ENCODE data around the gene ROGDI.

The ROGDI gene

DNA sequence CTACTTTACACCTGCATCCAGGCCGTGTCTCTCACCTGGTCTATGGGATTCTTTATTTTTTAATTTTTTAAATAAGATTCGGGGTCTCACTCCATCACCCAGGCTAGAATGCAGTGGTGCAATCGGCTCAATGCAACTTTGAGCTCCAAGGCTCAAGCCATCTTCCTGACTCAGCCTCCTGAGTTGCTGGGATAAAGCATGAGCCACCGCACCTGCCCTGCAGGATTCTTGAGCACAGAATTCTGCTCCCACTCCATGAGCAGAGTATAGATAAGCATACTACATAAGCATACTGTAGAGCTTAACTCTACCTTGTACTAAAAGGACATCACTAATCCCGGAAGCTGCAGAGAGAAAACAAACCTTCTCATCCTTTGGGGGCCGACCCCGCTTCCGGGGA lies 29.2 kb upstream of the ROGDI start:
- Histone ChIP-seq H3K4me1 (ENCODE audit: control insufficient read depth in 1 of 2, insufficient read depth in 2 of 2, low read length in 2 of 2) (peaks cover 4% of the 10 kb centered on the region in 2 experiments), H4K91ac (ENCODE audit: low read depth, low read length) (no peak overlapping the region), H3K79me1 (ENCODE audit: low read length) (no peaks in the 10 kb centered on the region), H3K9ac (ENCODE audit: low read length) (no peak overlapping the region), H3K23ac (ENCODE audit: low read length) (no peak overlapping the region), H3K27me3 (ENCODE audit: insufficient read depth, low read length) (no peaks in the 10 kb centered on the region), H3K4me2 (ENCODE audit: low read length) (no peak overlapping the region), H3K4ac (ENCODE audit: low read depth, low read length) (no peak overlapping the region), H3K18ac (ENCODE audit: low read length) (no peak overlapping the region), H2BK120ac (ENCODE audit: insufficient read depth, low read length, poor library complexity) (no peak overlapping the region), H3K14ac (ENCODE audit: low read length) (no peak overlapping the region), H3K27ac (ENCODE audit: low read depth, low read length) (no peak overlapping the region), H3K36me3 (ENCODE audit: control insufficient read depth in 1 of 2, insufficient read depth in 2 of 2, low read length in 2 of 2) (peaks cover 45 to 68% of the 10 kb centered on the region in 2 experiments), H2BK5ac (ENCODE audit: low read depth, low read length, poor library complexity) (no peak overlapping the region), H4K12ac (ENCODE audit: low read depth, low read length) (no peak overlapping the region), H4K8ac (ENCODE audit: low read depth, low read length) (no peak overlapping the region), H2AFZ (ENCODE audit: insufficient read depth, low read length, poor library complexity) (no peak overlapping the region), H3K4me3 (ENCODE audit: low read depth, low read length) (no peak overlapping the region), H3K79me2 (ENCODE audit: control insufficient read depth, insufficient read depth, low read length, poor library complexity) (no peaks in the 10 kb centered on the region), H2AK5ac (ENCODE audit: low read length) (no peak overlapping the region), H2BK12ac (ENCODE audit: low read length) (no peak overlapping the region), H3K9me3 (ENCODE audit: insufficient read depth, low read depth, low read length) (no peaks in the 10 kb centered on the region)
- WGBS (ENCODE audit: extremely low coverage, insufficient coverage, insufficient read length): no CpG with 5 or more reads among the region's 8 CpGs
- DNase-seq: peak; percentile 70 to 74

GRCh38 chr16:4830408-4830807 lies 28.0 kb upstream of the ROGDI start:
- peaks cover 49 to 71% of the 10 kb centered on the region in 2 experiments for H3K36me3 ChIP-seq (ENCODE audit: control insufficient read depth in 1 of 2, insufficient read depth in 2 of 2, low read length in 2 of 2)
- no peak overlapping the region for H4K12ac ChIP-seq (ENCODE audit: low read depth, low read length)
- no peak overlapping the region for H3K14ac ChIP-seq (ENCODE audit: low read length)
- H2BK120ac ChIP-seq (ENCODE audit: insufficient read depth, low read length, poor library complexity): no peak overlapping the region
- H3K4me1 ChIP-seq (ENCODE audit: control insufficient read depth in 1 of 2, insufficient read depth in 2 of 2, low read length in 2 of 2): peaks cover 4% of the 10 kb centered on the region in 2 experiments
- no peak overlapping the region for H3K27ac ChIP-seq (ENCODE audit: low read depth, low read length)
- no peak overlapping the region for H2AK5ac ChIP-seq (ENCODE audit: low read length)
- H4K8ac ChIP-seq (ENCODE audit: low read depth, low read length): no peak overlapping the region
- H3K23ac ChIP-seq (ENCODE audit: low read length): no peak overlapping the region
- H3K4ac ChIP-seq (ENCODE audit: low read depth, low read length): no peak overlapping the region
- H3K9me3 ChIP-seq (ENCODE audit: insufficient read depth, low read depth, low read length): no peaks in the 10 kb centered on the region
- no peak overlapping the region for H4K91ac ChIP-seq (ENCODE audit: low read depth, low read length)
- no peak overlapping the region for H2BK12ac ChIP-seq (ENCODE audit: low read length)
- no CpG with 5 or more reads among the region's 7 CpGs for WGBS (ENCODE audit: extremely low coverage, insufficient coverage, insufficient read length)
- no peaks in the 10 kb centered on the region for H3K79me2 ChIP-seq (ENCODE audit: control insufficient read depth, insufficient read depth, low read length, poor library complexity)
- H3K9ac ChIP-seq (ENCODE audit: low read length): no peak overlapping the region
- H3K27me3 ChIP-seq (ENCODE audit: insufficient read depth, low read length): no peaks in the 10 kb centered on the region
- H3K79me1 ChIP-seq (ENCODE audit: low read length): no peaks in the 10 kb centered on the region
- peak in 1 of 2 donors; percentile 8 for DNase-seq
- no peak overlapping the region for H3K4me3 ChIP-seq (ENCODE audit: low read depth, low read length)
- no peak overlapping the region for H3K4me2 ChIP-seq (ENCODE audit: low read length)
- H2BK5ac ChIP-seq (ENCODE audit: low read depth, low read length, poor library complexity): no peak overlapping the region
- H2AFZ ChIP-seq (ENCODE audit: insufficient read depth, low read length, poor library complexity): no peak overlapping the region
- H3K18ac ChIP-seq (ENCODE audit: low read length): no peak overlapping the region

- no CpG with 5 or more reads among the region's 11 CpGs for WGBS (ENCODE audit: extremely low coverage, insufficient coverage, insufficient read length)
- no peaks in the 10 kb centered on the region for H3K9me3 ChIP-seq (ENCODE audit: insufficient read depth, low read depth, low read length)
- H3K23ac ChIP-seq (ENCODE audit: low read length): peak overlapping the region; percentile 44
- no peak overlapping the region for H4K12ac ChIP-seq (ENCODE audit: low read depth, low read length)
- H4K8ac ChIP-seq (ENCODE audit: low read depth, low read length): no peak overlapping the region
- no peak overlapping the region for H3K4me2 ChIP-seq (ENCODE audit: low read length)
- H3K36me3 ChIP-seq (ENCODE audit: control insufficient read depth in 1 of 2, insufficient read depth in 2 of 2, low read length in 2 of 2): peaks cover 48 to 77% of the 10 kb centered on the region in 2 experiments
- H3K4me3 ChIP-seq (ENCODE audit: low read depth, low read length): no peak overlapping the region
- H2AK5ac ChIP-seq (ENCODE audit: low read length): no peak overlapping the region
- no peak overlapping the region for H2BK5ac ChIP-seq (ENCODE audit: low read depth, low read length, poor library complexity)
- DNase-seq: peak; percentile 37 to 49
- no peaks in the 10 kb centered on the region for H3K79me1 ChIP-seq (ENCODE audit: low read length)
- H3K27ac ChIP-seq (ENCODE audit: low read depth, low read length): no peak overlapping the region
- no peak overlapping the region for H3K18ac ChIP-seq (ENCODE audit: low read length)
- no peaks in the 10 kb centered on the region for H3K79me2 ChIP-seq (ENCODE audit: control insufficient read depth, insufficient read depth, low read length, poor library complexity)
- H2BK12ac ChIP-seq (ENCODE audit: low read length): no peak overlapping the region
- peaks cover 4% of the 10 kb centered on the region in 2 experiments for H3K4me1 ChIP-seq (ENCODE audit: control insufficient read depth in 1 of 2, insufficient read depth in 2 of 2, low read length in 2 of 2)
- no peak overlapping the region for H2AFZ ChIP-seq (ENCODE audit: insufficient read depth, low read length, poor library complexity)
- no peak overlapping the region for H3K14ac ChIP-seq (ENCODE audit: low read length)
- no peak overlapping the region for H3K4ac ChIP-seq (ENCODE audit: low read depth, low read length)
- no peak overlapping the region for H2BK120ac ChIP-seq (ENCODE audit: insufficient read depth, low read length, poor library complexity)
- no peaks in the 10 kb centered on the region for H3K27me3 ChIP-seq (ENCODE audit: insufficient read depth, low read length)
- H3K9ac ChIP-seq (ENCODE audit: low read length): no peak overlapping the region
- no peak overlapping the region for H4K91ac ChIP-seq (ENCODE audit: low read depth, low read length)
Observed at GRCh38 chr16:4828567-4829321, 26.3 kb upstream of the ROGDI start.

DNA sequence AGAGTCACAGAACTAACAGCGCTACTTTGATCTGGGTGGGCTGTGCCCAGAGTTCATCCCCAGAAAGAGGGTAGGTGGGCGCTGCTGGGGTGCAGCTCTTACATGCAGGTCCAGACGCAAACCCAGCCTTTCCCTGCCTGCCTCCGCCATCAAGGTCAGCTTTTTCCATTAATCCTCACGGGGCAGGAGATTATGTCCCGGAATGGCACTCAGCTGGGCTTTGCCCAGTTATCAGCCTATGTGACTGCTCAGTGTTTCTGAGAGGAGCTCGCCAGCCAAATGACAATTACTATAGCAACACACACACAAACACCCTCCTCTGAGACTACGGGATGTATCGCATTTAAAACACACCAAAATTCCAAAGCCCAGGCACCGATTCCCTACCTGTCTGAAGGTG lies 24.5 kb upstream of the ROGDI start:
- H3K9me3 ChIP-seq (ENCODE audit: insufficient read depth, low read depth, low read length): no peaks in the 10 kb centered on the region
- no peak overlapping the region for H3K9ac ChIP-seq (ENCODE audit: low read length)
- no peak overlapping the region for H3K4me2 ChIP-seq (ENCODE audit: low read length)

More for the DNA sequence above, 24.5 kb upstream of the ROGDI start:
- no peak overlapping the region for H3K4me3 ChIP-seq (ENCODE audit: low read depth, low read length)
- H3K27me3 ChIP-seq (ENCODE audit: insufficient read depth, low read length): no peaks in the 10 kb centered on the region
- no peak overlapping the region for H2AK5ac ChIP-seq (ENCODE audit: low read length)
- peaks cover 4% of the 10 kb centered on the region in 2 experiments for H3K4me1 ChIP-seq (ENCODE audit: control insufficient read depth in 1 of 2, insufficient read depth in 2 of 2, low read length in 2 of 2)
- no peak overlapping the region for H4K8ac ChIP-seq (ENCODE audit: low read depth, low read length)
- H2BK12ac ChIP-seq (ENCODE audit: low read length): no peak overlapping the region
- peaks cover 55 to 76% of the 10 kb centered on the region in 2 experiments for H3K36me3 ChIP-seq (ENCODE audit: control insufficient read depth in 1 of 2, insufficient read depth in 2 of 2, low read length in 2 of 2)
- no peak overlapping the region for H2BK5ac ChIP-seq (ENCODE audit: low read depth, low read length, poor library complexity)
- H4K91ac ChIP-seq (ENCODE audit: low read depth, low read length): no peak overlapping the region
- no peak overlapping the region for H3K4ac ChIP-seq (ENCODE audit: low read depth, low read length)
- DNase-seq: no peak
- H4K12ac ChIP-seq (ENCODE audit: low read depth, low read length): no peak overlapping the region
- no peaks in the 10 kb centered on the region for H3K79me1 ChIP-seq (ENCODE audit: low read length)
- H3K18ac ChIP-seq (ENCODE audit: low read length): no peak overlapping the region
- no peak overlapping the region for H3K23ac ChIP-seq (ENCODE audit: low read length)
- no peak overlapping the region for H2AFZ ChIP-seq (ENCODE audit: insufficient read depth, low read length, poor library complexity)
- no CpG with 5 or more reads among the region's 10 CpGs for WGBS (ENCODE audit: extremely low coverage, insufficient coverage, insufficient read length)
- H2BK120ac ChIP-seq (ENCODE audit: insufficient read depth, low read length, poor library complexity): no peak overlapping the region
- no peak overlapping the region for H3K14ac ChIP-seq (ENCODE audit: low read length)
- no peak overlapping the region for H3K27ac ChIP-seq (ENCODE audit: low read depth, low read length)
- H3K79me2 ChIP-seq (ENCODE audit: control insufficient read depth, insufficient read depth, low read length, poor library complexity): no peaks in the 10 kb centered on the region

Measured in trophoblast cell (in vitro differentiated cells and primary cell).